Measurements from ENCODE around the gene PARD3. TPM values are rescaled to one million over a fixed set of nuclear protein-coding genes. Genes with fewer than 3 reads are reported as not detected.

PARD3 gene
- total RNA-seq, 2 experiments from 2014 or later, result 0.53 to 0.71 TPM

GRCh38 chr10:34664706-34665105, 150.4 kb downstream of the PARD3 start:
- intact Hi-C loops (cut with DNase I, micrococcal nuclease), result no loop called here
- no peak overlapping the region for H3K27ac Mint-ChIP-seq
- H3K4me1 Mint-ChIP-seq (ENCODE audit: low read depth), result no peaks in the 10 kb centered on the region

GRCh38 chr10:34661580-34661979, 153.5 kb downstream of the PARD3 start:
- ATAC-seq (ENCODE audit: poor library complexity) (no peak), DNase-seq (no peak)
- no peaks in the 10 kb centered on the region for H3K4me1 ChIP-seq (ENCODE audit: insufficient read depth, low read length)
- H3K36me3 ChIP-seq (ENCODE audit: insufficient read depth, low read length), result no peaks in the 10 kb centered on the region
- H3K4me3 ChIP-seq (ENCODE audit: low read length), result no peak overlapping the region
- H3K27ac Mint-ChIP-seq, result no peak overlapping the region
- TF ChIP-seq, protein P1, sequence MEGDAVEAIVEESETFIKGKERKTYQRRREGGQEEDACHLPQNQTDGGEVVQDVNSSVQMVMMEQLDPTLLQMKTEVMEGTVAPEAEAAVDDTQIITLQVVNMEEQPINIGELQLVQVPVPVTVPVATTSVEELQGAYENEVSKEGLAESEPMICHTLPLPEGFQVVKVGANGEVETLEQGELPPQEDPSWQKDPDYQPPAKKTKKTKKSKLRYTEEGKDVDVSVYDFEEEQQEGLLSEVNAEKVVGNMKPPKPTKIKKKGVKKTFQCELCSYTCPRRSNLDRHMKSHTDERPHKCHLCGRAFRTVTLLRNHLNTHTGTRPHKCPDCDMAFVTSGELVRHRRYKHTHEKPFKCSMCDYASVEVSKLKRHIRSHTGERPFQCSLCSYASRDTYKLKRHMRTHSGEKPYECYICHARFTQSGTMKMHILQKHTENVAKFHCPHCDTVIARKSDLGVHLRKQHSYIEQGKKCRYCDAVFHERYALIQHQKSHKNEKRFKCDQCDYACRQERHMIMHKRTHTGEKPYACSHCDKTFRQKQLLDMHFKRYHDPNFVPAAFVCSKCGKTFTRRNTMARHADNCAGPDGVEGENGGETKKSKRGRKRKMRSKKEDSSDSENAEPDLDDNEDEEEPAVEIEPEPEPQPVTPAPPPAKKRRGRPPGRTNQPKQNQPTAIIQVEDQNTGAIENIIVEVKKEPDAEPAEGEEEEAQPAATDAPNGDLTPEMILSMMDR (IDR thresholded peaks at IDR 0.05), result no peak
- no peaks in the 10 kb centered on the region for H3K27me3 ChIP-seq (ENCODE audit: control insufficient read depth in 1 of 2, insufficient read depth in 2 of 2, low read length in 2 of 2)
- ChIA-PET POLR2A (no interaction called here), CTCF (interaction anchor here (1.0 to 1.3 kb wide), 2 partner anchors 23 to 32 kb away, joined by 3 read pairs; no protein-coding TSS in a partner anchor)
- no peaks in the 10 kb centered on the region for H3K9me3 Mint-ChIP-seq
- no peak overlapping the region for H3K27ac ChIP-seq (ENCODE audit: low read depth in 1 of 2, low read length in 2 of 2)
- no peaks in the 10 kb centered on the region for H3K36me3 Mint-ChIP-seq (ENCODE audit: low read depth)
- H3K4me1 Mint-ChIP-seq (ENCODE audit: low read depth), result no peaks in the 10 kb centered on the region
- no peaks in the 10 kb centered on the region for H3K9me3 ChIP-seq (ENCODE audit: control insufficient read depth in 1 of 2, insufficient read depth in 1 of 2, low read length in 2 of 2)
- intact Hi-C loops (cut with DNase I, micrococcal nuclease), result no loop called here
- no peak overlapping the region for H3K4me3 Mint-ChIP-seq
- H3K27me3 Mint-ChIP-seq, result peaks cover 7% of the 10 kb centered on the region

More at GRCh38 chr10:34664706-34665105, 150.4 kb downstream of the PARD3 start:
- no peak for DNase-seq
- Histone ChIP-seq H3K27ac (ENCODE audit: low read depth in 1 of 2, low read length in 2 of 2) (no peak overlapping the region), H3K27me3 (ENCODE audit: control insufficient read depth in 1 of 2, insufficient read depth in 2 of 2, low read length in 2 of 2) (no peaks in the 10 kb centered on the region), H3K4me3 (ENCODE audit: low read length) (no peak overlapping the region), H3K4me1 (ENCODE audit: insufficient read depth, low read length) (no peaks in the 10 kb centered on the region), H3K9me3 (ENCODE audit: control insufficient read depth in 1 of 2, insufficient read depth in 1 of 2, low read length in 2 of 2) (no peaks in the 10 kb centered on the region), H3K36me3 (ENCODE audit: insufficient read depth, low read length) (no peaks in the 10 kb centered on the region)
- Mint-ChIP-seq H3K27me3 (peaks cover 3% of the 10 kb centered on the region), H3K36me3 (ENCODE audit: low read depth) (no peaks in the 10 kb centered on the region), H3K9me3 (no peaks in the 10 kb centered on the region), H3K4me3 (no peak overlapping the region)
- CTCF ChIA-PET, result no interaction called here
- TF ChIP-seq, protein P1 (IDR thresholded peaks at IDR 0.05), result no peak
- POLR2A ChIA-PET, result no interaction called here
- ATAC-seq (ENCODE audit: poor library complexity), result no peak

GRCh38 chr10:34658934-34659333, 156.2 kb downstream of the PARD3 start:
- Mint-ChIP-seq H3K27ac (no peak overlapping the region), H3K36me3 (ENCODE audit: low read depth) (no peaks in the 10 kb centered on the region), H3K9me3 (no peaks in the 10 kb centered on the region), H3K4me1 (ENCODE audit: low read depth) (no peaks in the 10 kb centered on the region), H3K4me3 (no peak overlapping the region), H3K27me3 (peaks cover 4% of the 10 kb centered on the region)
- Histone ChIP-seq H3K4me3 (ENCODE audit: low read length) (no peak overlapping the region), H3K9me3 (ENCODE audit: control insufficient read depth in 1 of 2, insufficient read depth in 1 of 2, low read length in 2 of 2) (no peaks in the 10 kb centered on the region), H3K4me1 (ENCODE audit: insufficient read depth, low read length) (no peaks in the 10 kb centered on the region), H3K36me3 (ENCODE audit: insufficient read depth, low read length) (no peaks in the 10 kb centered on the region), H3K27ac (ENCODE audit: low read depth in 1 of 2, low read length in 2 of 2) (no peak overlapping the region), H3K27me3 (ENCODE audit: control insufficient read depth in 1 of 2, insufficient read depth in 2 of 2, low read length in 2 of 2) (no peaks in the 10 kb centered on the region)
- intact Hi-C loops (cut with DNase I, micrococcal nuclease), result loop anchor here in 1 of 2 experiments (10.0 kb wide), 1 partner anchor 556 kb away; no protein-coding TSS in a partner anchor
- DNase-seq, result no peak
- ChIA-PET CTCF (no interaction called here), POLR2A (no interaction called here)
- no peak for ATAC-seq (ENCODE audit: poor library complexity)
- TF ChIP-seq, protein P1 (IDR thresholded peaks at IDR 0.05), result no peak
